ENCODE results near the gene TEF. TPM values are rescaled to one million over a fixed set of nuclear protein-coding genes. Genes with fewer than 3 reads are reported as not detected.

Gene TEF
- total and polyA plus RNA-seq, 2 experiments from 2014 or later: 5.4 to 8.9 TPM

- TF ChIP-seq CTCF (IDR thresholded peaks at IDR 0.05; ENCODE audit: poor library complexity): no peak
- TF ChIP-seq EZH2phosphoT487 (IDR thresholded peaks at IDR 0.05; ENCODE audit: low read depth, severe bottlenecking, unreplicated experiment): no peak
- TF ChIP-seq EZH2 (IDR thresholded peaks at IDR 0.05; ENCODE audit: borderline replicate concordance): no peak
- no peak overlapping the region for H3K4me3 ChIP-seq
- DNase-seq (ENCODE audit: low spot score): no peak
- H3K4me2 ChIP-seq: no peak overlapping the region
- H3K27ac ChIP-seq: no peak overlapping the region
- H3K4me1 ChIP-seq (ENCODE audit: insufficient read depth): no peaks in the 10 kb centered on the region
- WGBS (ENCODE audit: low lambda C conversion rate, missing lambda C conversion rate): 93% methylated on average over 3 of the region's 3 CpGs
- no peak overlapping the region for H2AFZ ChIP-seq
- no peaks in the 10 kb centered on the region for H3K79me2 ChIP-seq
- no peaks in the 10 kb centered on the region for H3K9me2 ChIP-seq (replicated peaks; ENCODE audit: insufficient read depth)
- H3K9me3 ChIP-seq (ENCODE audit: low read depth): no peaks in the 10 kb centered on the region
- no peaks in the 10 kb centered on the region for H3K36me3 ChIP-seq (replicated peaks; ENCODE audit: insufficient read depth, low read depth)
- no peaks in the 10 kb centered on the region for H3K27me3 ChIP-seq
- no peaks in the 10 kb centered on the region for H4K20me1 ChIP-seq (ENCODE audit: insufficient read depth, poor library complexity, severe bottlenecking)
Observed at GRCh38 chr22:41334215-41334614, 47.5 kb upstream of the TEF start.

GRCh38 chr22:41334951-41335635 is 46.6 kb upstream of the TEF start:
- Histone ChIP-seq H3K4me2 (no peak overlapping the region), H4K20me1 (ENCODE audit: insufficient read depth, poor library complexity, severe bottlenecking) (no peaks in the 10 kb centered on the region), H3K4me3 (no peak overlapping the region), H3K9me3 (ENCODE audit: low read depth) (no peaks in the 10 kb centered on the region), H2AFZ (no peak overlapping the region), H3K36me3 (replicated peaks; ENCODE audit: insufficient read depth, low read depth) (no peaks in the 10 kb centered on the region), H3K27ac (no peak overlapping the region), H3K79me2 (no peaks in the 10 kb centered on the region), H3K9me2 (replicated peaks; ENCODE audit: insufficient read depth) (no peaks in the 10 kb centered on the region), H3K27me3 (no peaks in the 10 kb centered on the region), H3K4me1 (ENCODE audit: insufficient read depth) (no peaks in the 10 kb centered on the region)
- TF ChIP-seq EZH2phosphoT487 (IDR thresholded peaks at IDR 0.05; ENCODE audit: low read depth, severe bottlenecking, unreplicated experiment): no peak
- no peak for TF ChIP-seq EZH2 (IDR thresholded peaks at IDR 0.05; ENCODE audit: borderline replicate concordance)
- no peak for TF ChIP-seq CTCF (IDR thresholded peaks at IDR 0.05; ENCODE audit: poor library complexity)
- WGBS (ENCODE audit: low lambda C conversion rate, missing lambda C conversion rate): 94% methylated on average over 11 of the region's 11 CpGs
- no peak for DNase-seq (ENCODE audit: low spot score)

- no peaks in the 10 kb centered on the region for H3K79me2 ChIP-seq
- no peaks in the 10 kb centered on the region for H3K36me3 ChIP-seq (replicated peaks; ENCODE audit: insufficient read depth, low read depth)
- no peaks in the 10 kb centered on the region for H3K4me1 ChIP-seq (ENCODE audit: insufficient read depth)
- no peak for DNase-seq (ENCODE audit: low spot score)
- H3K27me3 ChIP-seq: no peaks in the 10 kb centered on the region
- no peak overlapping the region for H2AFZ ChIP-seq
- H3K27ac ChIP-seq: no peak overlapping the region
- no peaks in the 10 kb centered on the region for H3K9me3 ChIP-seq (ENCODE audit: low read depth)
- H4K20me1 ChIP-seq (ENCODE audit: insufficient read depth, poor library complexity, severe bottlenecking): no peaks in the 10 kb centered on the region
- no peak for TF ChIP-seq EZH2phosphoT487 (IDR thresholded peaks at IDR 0.05; ENCODE audit: low read depth, severe bottlenecking, unreplicated experiment)
- TF ChIP-seq CTCF (IDR thresholded peaks at IDR 0.05; ENCODE audit: poor library complexity): no peak
- TF ChIP-seq EZH2 (IDR thresholded peaks at IDR 0.05; ENCODE audit: borderline replicate concordance): no peak
- H3K4me2 ChIP-seq: no peak overlapping the region
- no peaks in the 10 kb centered on the region for H3K9me2 ChIP-seq (replicated peaks; ENCODE audit: insufficient read depth)
- 97% methylated on average over 5 of the region's 14 CpGs for WGBS (ENCODE audit: low lambda C conversion rate, missing lambda C conversion rate)
- no peak overlapping the region for H3K4me3 ChIP-seq
Observed at GRCh38 chr22:41338614-41339212, 43.0 kb upstream of the TEF start.
